Adrenal gland (tissue), 12 donors: ENCODE measurements around the gene TIPARP. TPM values are rescaled to one million over a fixed set of nuclear protein-coding genes. Genes with fewer than 3 reads are reported as not detected.

Source experiments
- DNase-seq, 7 donors: peaks; one replicate each; pipeline ENCODE4 v3.0.0-alpha.2; 2019 to 2020
- H3K27ac ChIP-seq, 5 donors: fragments of 200-600 bp; sonication (generic) in 4 of 5; 1 replicate in 3 of 5; 2 replicates in 2 of 5; pipeline versions ENCODE4 v1.5.1 to v1.8.0; 2016 to 2020; ENCODE audit warnings: mild to moderate bottlenecking in 1 of 5
- H3K27me3 ChIP-seq: fragments of 200-600 bp; 2 replicates; pipeline ENCODE4 v1.8.0; 2021
- H3K36me3 ChIP-seq, 2 donors: fragments of 200-600 bp; replicated peaks in 1 of 2; 1 replicate in 1 of 2; 2 replicates in 1 of 2; pipeline versions ENCODE4 v1.5.1 to v1.8.0; 2018 to 2022
- H3K4me1 ChIP-seq, 2 donors: fragments of 200-600 bp; replicated peaks in 1 of 2; 1 replicate in 1 of 2; 2 replicates in 1 of 2; pipeline versions ENCODE4 v1.5.1 to v1.8.0; 2018 to 2021
- H3K4me3 ChIP-seq, 4 donors: fragments of 200-600 bp; sonication (generic) in 3 of 4; one replicate each; pipeline ENCODE4 v1.5.1; 2016 to 2018
- H3K9me3 ChIP-seq, 3 donors: fragments of 200-600 bp; sonication (generic) in 1 of 3; replicated peaks in 1 of 3; 1 replicate in 2 of 3; 2 replicates in 1 of 3; pipeline versions ENCODE4 v1.5.1 to v1.8.0; 2016 to 2021
- POLR2A ChIP-seq, 2 donors: fragments of 450-650 bp; IDR thresholded peaks; one replicate each; pipeline ENCODE4 v1.6.1; 2017; ENCODE audit warnings: antibody characterized with exemption in 2 of 2, mild to moderate bottlenecking in 2 of 2, moderate library complexity in 1 of 2
- WGBS, 4 donors: extraction: QIAGEN DNeasy Blood & Tissue Kit in 2 of 4; methylation state at CpG; one replicate each; pipeline versions ENCODE4 v1.1.5 to v1.1.7; 2013 to 2017; 5-methylcytosine and 5-hydroxymethylcytosine counted together
- intact Hi-C, 2 donors: fragments of 100-400 bp; cut with DNase I; formaldehyde crosslinking; loops; one replicate each; pipeline versions ENCODE4 v1.14.1 to v1.15.0; 2022 to 2023
- polyA plus RNA-seq, 3 donors: library from polyadenylated mRNA; stranded (reverse); fragments of 200-250 nt in 2 of 3; fragments of 350-450 nt in 1 of 3; fragmentation: Illumina TruSeq in 1 of 3; extraction: RNeasy Lipid Tissue Mini Kit (QIAGEN cat#74804) in 1 of 3; gene quantifications; one replicate each; pipeline ENCODE4 v1.2.3, GENCODE V29; 2013 to 2014
- total RNA-seq, 9 donors: library from RNA; depleted of rRNA in 4 of 9; stranded (reverse); fragments of >200 nt in 4 of 9; fragments of 120-200 nt in 1 of 9; fragmentation: NEBNext Ultra II Directional in 1 of 9; extraction: Animal tissue kit (Norgen Biotek cat#: 25700) in 1 of 9; gene quantifications; one replicate each; pipeline versions ENCODE4 v1.1.0 to v1.2.4, GENCODE V29; 2013 to 2023
- TF ChIP-seq, protein P1 (sequence below), 6 experiments: fragments of 450-650 bp in 4 of 6; fragments of 200-600 bp in 2 of 6; sonication (generic) in 1 of 6; IDR thresholded peaks; 1 replicate in 5 of 6; 2 replicates in 1 of 6; pipeline versions ENCODE4 v1.5.1 to v1.8.0; 2016 to 2021; ENCODE audit warnings: antibody characterized with exemption in 6 of 6, mild to moderate bottlenecking in 2 of 6, moderate library complexity in 1 of 6
- donor health status: healthy with polysubstance abuse.
- donor health status: Bipolar disorder and iron deficiency.
- donor health status: DM: yes; HTN: yes; CAD: no.
- donor health status: DM: no; HTN: no; CAD: no.
- donor health status: DM: no; HTN: no; CAD: no.
- donor health status: DM: yes; HTN: yes; CAD: no.

TIPARP gene
- total and polyA plus RNA-seq, 12 donors = 9.5 to 75.5 (median 18.2) TPM

- H3K36me3 ChIP-seq = no peaks in the 10 kb centered on the region
- H3K27ac ChIP-seq = no peak overlapping the region
- no peak for DNase-seq
- TF ChIP-seq, protein P1, sequence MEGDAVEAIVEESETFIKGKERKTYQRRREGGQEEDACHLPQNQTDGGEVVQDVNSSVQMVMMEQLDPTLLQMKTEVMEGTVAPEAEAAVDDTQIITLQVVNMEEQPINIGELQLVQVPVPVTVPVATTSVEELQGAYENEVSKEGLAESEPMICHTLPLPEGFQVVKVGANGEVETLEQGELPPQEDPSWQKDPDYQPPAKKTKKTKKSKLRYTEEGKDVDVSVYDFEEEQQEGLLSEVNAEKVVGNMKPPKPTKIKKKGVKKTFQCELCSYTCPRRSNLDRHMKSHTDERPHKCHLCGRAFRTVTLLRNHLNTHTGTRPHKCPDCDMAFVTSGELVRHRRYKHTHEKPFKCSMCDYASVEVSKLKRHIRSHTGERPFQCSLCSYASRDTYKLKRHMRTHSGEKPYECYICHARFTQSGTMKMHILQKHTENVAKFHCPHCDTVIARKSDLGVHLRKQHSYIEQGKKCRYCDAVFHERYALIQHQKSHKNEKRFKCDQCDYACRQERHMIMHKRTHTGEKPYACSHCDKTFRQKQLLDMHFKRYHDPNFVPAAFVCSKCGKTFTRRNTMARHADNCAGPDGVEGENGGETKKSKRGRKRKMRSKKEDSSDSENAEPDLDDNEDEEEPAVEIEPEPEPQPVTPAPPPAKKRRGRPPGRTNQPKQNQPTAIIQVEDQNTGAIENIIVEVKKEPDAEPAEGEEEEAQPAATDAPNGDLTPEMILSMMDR (IDR thresholded peaks at IDR 0.05) = no peak
- no peak for TF ChIP-seq POLR2A (IDR thresholded peaks at IDR 0.05)
- H3K4me3 ChIP-seq = no peak overlapping the region
- intact Hi-C loops = no loop called here
- no peaks in the 10 kb centered on the region for H3K9me3 ChIP-seq
- no peaks in the 10 kb centered on the region for H3K4me1 ChIP-seq
- no peaks in the 10 kb centered on the region for H3K27me3 ChIP-seq
- WGBS, 4 donors = 44 to 49% (median 48%) methylated on average over 3 of the region's 3 CpGs
Measured at GRCh38 chr3:156637480-156638022, 36.8 kb upstream of the TIPARP start.

DNA sequence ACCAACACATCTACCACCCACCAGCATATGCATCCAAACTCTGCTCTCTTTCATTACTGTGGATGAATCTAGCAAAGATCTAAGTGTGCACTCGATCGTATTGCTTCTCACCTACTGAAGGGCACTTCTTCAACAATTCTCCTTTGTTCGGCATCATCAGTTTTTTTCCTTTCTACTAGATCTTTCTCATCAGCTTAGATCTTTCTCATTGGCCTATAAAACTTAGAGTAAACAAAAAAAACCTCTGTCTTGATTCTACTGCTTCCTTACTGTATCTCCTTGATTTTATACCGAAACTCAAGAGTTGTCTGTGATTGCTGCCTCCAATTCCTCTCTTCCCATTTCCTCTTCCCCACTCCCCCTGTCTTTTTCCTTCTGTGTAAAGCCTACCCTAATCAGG lies 36.1 kb upstream of the TIPARP start:
- Histone ChIP-seq H3K27ac (no peak overlapping the region), H3K4me3 (no peak overlapping the region), H3K27me3 (no peaks in the 10 kb centered on the region), H3K4me1 (peaks cover 0 to 4% of the 10 kb centered on the region in 2 donors), H3K9me3 (no peaks in the 10 kb centered on the region), H3K36me3 (no peaks in the 10 kb centered on the region)
- intact Hi-C loops = no loop called here
- DNase-seq = no peak
- TF ChIP-seq POLR2A (IDR thresholded peaks at IDR 0.05) = no peak
- TF ChIP-seq, protein P1 (IDR thresholded peaks at IDR 0.05) = no peak
- 68 to 92% (median 80%) methylated on average over 3 to 4 of the region's 4 CpGs for WGBS, 4 donors

GRCh38 chr3:156639414-156640023 lies 34.9 kb upstream of the TIPARP start:
- DNase-seq = no peak
- Histone ChIP-seq H3K27me3 (no peaks in the 10 kb centered on the region), H3K27ac (no peak overlapping the region), H3K36me3 (no peaks in the 10 kb centered on the region), H3K4me3 (no peak overlapping the region), H3K9me3 (no peaks in the 10 kb centered on the region), H3K4me1 (peaks cover 0 to 9% of the 10 kb centered on the region in 2 donors)
- intact Hi-C loops = no loop called here
- TF ChIP-seq, protein P1 (IDR thresholded peaks at IDR 0.05) = no peak
- no peak for TF ChIP-seq POLR2A (IDR thresholded peaks at IDR 0.05)

GRCh38 chr3:156641618-156641975 lies 32.8 kb upstream of the TIPARP start:
- no peak for TF ChIP-seq POLR2A (IDR thresholded peaks at IDR 0.05)
- TF ChIP-seq, protein P1 (IDR thresholded peaks at IDR 0.05) = no peak
- intact Hi-C loops = no loop called here
- 0 to 52% (median 2%) methylated on average over 1 of the region's 1 CpG for WGBS, 4 donors
- Histone ChIP-seq H3K36me3 (no peaks in the 10 kb centered on the region), H3K27ac (no peak overlapping the region), H3K9me3 (no peaks in the 10 kb centered on the region), H3K27me3 (no peaks in the 10 kb centered on the region), H3K4me1 (peaks cover 0 to 9% of the 10 kb centered on the region in 2 donors), H3K4me3 (no peak overlapping the region)
- no peak for DNase-seq
